ENCODE measurements around the gene ADTRP.
A peak's percentile ranks its signal among the peaks of the same experiment; 100 is the strongest.

Gene ADTRP

DNA sequence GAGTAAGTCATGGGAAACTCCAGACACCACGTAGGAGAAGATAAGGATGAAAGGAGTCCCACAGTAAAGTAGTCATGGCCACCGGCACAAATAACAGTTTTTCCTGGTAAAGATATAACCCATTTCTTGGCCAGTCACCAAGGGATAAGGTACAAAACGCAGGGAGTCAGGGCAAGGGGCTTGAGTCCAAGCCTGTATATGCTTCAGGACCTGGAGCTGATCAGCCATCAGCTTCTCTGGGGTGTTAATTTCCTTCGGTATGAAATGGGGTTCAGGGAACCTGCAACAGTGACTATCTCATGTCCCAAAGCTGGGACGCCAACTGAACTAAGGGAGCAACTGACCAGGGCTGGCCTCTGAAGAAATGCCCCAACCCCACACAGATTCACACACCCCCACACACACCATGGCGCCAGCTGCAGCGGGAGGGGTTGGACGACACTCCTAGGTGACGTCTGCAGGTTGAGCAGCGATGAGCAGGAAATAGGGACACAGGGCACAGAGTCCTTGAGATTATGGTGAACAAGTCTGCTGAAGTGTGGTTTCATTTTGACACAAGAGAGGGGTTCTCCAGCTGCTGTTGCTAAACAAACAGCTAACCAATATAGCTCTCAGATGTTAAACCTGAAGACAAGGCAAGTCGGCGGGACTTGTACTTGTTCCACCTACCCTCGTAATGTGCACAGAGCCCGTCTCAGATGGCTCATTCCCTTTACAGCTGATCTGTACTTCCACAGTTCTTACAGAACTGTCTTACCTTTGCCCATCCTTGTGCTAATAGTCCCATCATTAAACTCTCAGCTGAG lies 7.4 kb upstream of the ADTRP start:
- DNase-seq = no peak
- Histone ChIP-seq H3K56ac (ENCODE audit: low read length) (no peak overlapping the region), H3K4me2 (ENCODE audit: low read length) (no peak overlapping the region), H3K79me1 (ENCODE audit: low read length) (no peaks in the 10 kb centered on the region), H3K4me1 (ENCODE audit: control insufficient read depth, low read depth, low read length) (no peaks in the 10 kb centered on the region), H4K8ac (ENCODE audit: low read depth, low read length) (no peak overlapping the region), H4K5ac (ENCODE audit: low read length) (no peak overlapping the region), H3K4me3 (ENCODE audit: low read length) (no peak overlapping the region), H3K79me2 (ENCODE audit: control insufficient read depth, insufficient read depth, low read length) (no peaks in the 10 kb centered on the region), H2AK5ac (ENCODE audit: low read length) (no peak overlapping the region), H3K4ac (ENCODE audit: low read depth, low read length) (no peak overlapping the region), H2BK15ac (replicated peaks; ENCODE audit: low read depth) (no peak overlapping the region), H2BK5ac (ENCODE audit: low read length) (no peak overlapping the region), H3K27ac (ENCODE audit: low read depth, low read length) (no peak overlapping the region), H3K18ac (ENCODE audit: low read length) (no peak overlapping the region), H2BK120ac (ENCODE audit: low read depth, low read length) (no peak overlapping the region), H3K23ac (ENCODE audit: low read length) (no peak overlapping the region), H3K27me3 (ENCODE audit: insufficient read depth, low read length, poor library complexity) (no peaks in the 10 kb centered on the region), H3K9ac (ENCODE audit: low read length) (no peak overlapping the region), H3K36me3 (ENCODE audit: control insufficient read depth, insufficient read depth, low read length) (no peaks in the 10 kb centered on the region)
- WGBS (ENCODE audit: extremely low coverage, insufficient coverage, low lambda C conversion rate) = no CpG with 5 or more reads among the region's 14 CpGs

DNA sequence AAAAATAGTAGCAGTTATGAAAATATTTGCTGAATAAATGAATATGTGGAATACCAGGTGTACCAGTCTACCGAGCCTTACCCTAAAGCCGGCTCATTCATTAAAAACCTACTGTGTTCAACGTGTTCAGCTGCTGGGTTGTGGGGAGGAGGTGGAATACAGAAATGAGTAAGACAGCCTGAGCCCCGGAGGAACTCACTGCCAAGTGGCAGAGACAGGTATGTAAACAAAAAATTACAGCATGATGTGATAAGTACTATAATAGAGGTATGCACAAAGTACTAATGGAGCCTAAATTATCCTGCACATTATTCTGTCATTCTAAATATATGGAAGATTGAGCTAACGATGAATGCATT lies 6.8 kb upstream of the ADTRP start:
- no peak overlapping the region for H3K4ac ChIP-seq (ENCODE audit: low read depth, low read length)
- no peak overlapping the region for H3K4me3 ChIP-seq (ENCODE audit: low read length)
- H3K9ac ChIP-seq (ENCODE audit: low read length) = no peak overlapping the region
- H3K36me3 ChIP-seq (ENCODE audit: control insufficient read depth, insufficient read depth, low read length) = no peaks in the 10 kb centered on the region
- H4K5ac ChIP-seq (ENCODE audit: low read length) = no peak overlapping the region
- H3K79me2 ChIP-seq (ENCODE audit: control insufficient read depth, insufficient read depth, low read length) = no peaks in the 10 kb centered on the region
- H3K23ac ChIP-seq (ENCODE audit: low read length) = no peak overlapping the region
- H4K8ac ChIP-seq (ENCODE audit: low read depth, low read length) = no peak overlapping the region
- no CpG with 5 or more reads among the region's 5 CpGs for WGBS (ENCODE audit: extremely low coverage, insufficient coverage, low lambda C conversion rate)
- H3K4me1 ChIP-seq (ENCODE audit: control insufficient read depth, low read depth, low read length) = no peaks in the 10 kb centered on the region
- no peak for DNase-seq
- no peak overlapping the region for H3K18ac ChIP-seq (ENCODE audit: low read length)
- H3K4me2 ChIP-seq (ENCODE audit: low read length) = no peak overlapping the region
- no peaks in the 10 kb centered on the region for H3K27me3 ChIP-seq (ENCODE audit: insufficient read depth, low read length, poor library complexity)
- H2AK5ac ChIP-seq (ENCODE audit: low read length) = no peak overlapping the region
- H3K27ac ChIP-seq (ENCODE audit: low read depth, low read length) = no peak overlapping the region
- H3K79me1 ChIP-seq (ENCODE audit: low read length) = no peaks in the 10 kb centered on the region
- H2BK5ac ChIP-seq (ENCODE audit: low read length) = no peak overlapping the region
- H3K56ac ChIP-seq (ENCODE audit: low read length) = no peak overlapping the region
- no peak overlapping the region for H2BK120ac ChIP-seq (ENCODE audit: low read depth, low read length)
- no peak overlapping the region for H2BK15ac ChIP-seq (replicated peaks; ENCODE audit: low read depth)

DNA sequence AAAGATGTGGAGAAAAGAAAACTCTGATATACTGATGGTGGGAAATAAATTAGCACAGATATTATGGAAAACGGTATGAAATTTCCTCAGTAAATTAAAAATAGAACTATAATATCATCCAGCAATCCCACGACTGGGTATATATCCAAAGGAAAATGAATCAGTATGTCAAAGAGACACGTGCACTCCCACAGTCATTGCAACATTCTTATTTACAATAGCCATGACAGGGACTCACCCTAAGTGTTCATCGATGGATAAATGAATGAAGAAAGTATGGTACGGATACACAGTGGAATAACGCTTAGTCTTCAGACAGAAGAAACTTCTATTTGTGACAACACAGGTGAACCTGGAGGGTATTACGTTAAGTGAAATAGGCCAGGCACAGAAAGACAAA lies 5.7 kb upstream of the ADTRP start:
- H2BK5ac ChIP-seq (ENCODE audit: low read length) = no peak overlapping the region
- H3K27ac ChIP-seq (ENCODE audit: low read depth, low read length) = no peak overlapping the region
- H3K36me3 ChIP-seq (ENCODE audit: control insufficient read depth, insufficient read depth, low read length) = no peaks in the 10 kb centered on the region
- DNase-seq = no peak
- H2BK120ac ChIP-seq (ENCODE audit: low read depth, low read length) = no peak overlapping the region
- no peaks in the 10 kb centered on the region for H3K79me2 ChIP-seq (ENCODE audit: control insufficient read depth, insufficient read depth, low read length)
- no peak overlapping the region for H3K4ac ChIP-seq (ENCODE audit: low read depth, low read length)
- H3K4me1 ChIP-seq (ENCODE audit: control insufficient read depth, low read depth, low read length) = peaks cover 5% of the 10 kb centered on the region
- H4K5ac ChIP-seq (ENCODE audit: low read length) = no peak overlapping the region
- H3K79me1 ChIP-seq (ENCODE audit: low read length) = no peaks in the 10 kb centered on the region
- no peak overlapping the region for H3K23ac ChIP-seq (ENCODE audit: low read length)
- H3K56ac ChIP-seq (ENCODE audit: low read length) = no peak overlapping the region
- WGBS (ENCODE audit: extremely low coverage, insufficient coverage, low lambda C conversion rate) = no CpG with 5 or more reads among the region's 7 CpGs
- H3K18ac ChIP-seq (ENCODE audit: low read length) = no peak overlapping the region
- H3K4me2 ChIP-seq (ENCODE audit: low read length) = no peak overlapping the region
- H3K9ac ChIP-seq (ENCODE audit: low read length) = no peak overlapping the region
- no peak overlapping the region for H4K8ac ChIP-seq (ENCODE audit: low read depth, low read length)
- no peaks in the 10 kb centered on the region for H3K27me3 ChIP-seq (ENCODE audit: insufficient read depth, low read length, poor library complexity)
- H2AK5ac ChIP-seq (ENCODE audit: low read length) = no peak overlapping the region
- no peak overlapping the region for H3K4me3 ChIP-seq (ENCODE audit: low read length)
- no peak overlapping the region for H2BK15ac ChIP-seq (replicated peaks; ENCODE audit: low read depth)

DNA sequence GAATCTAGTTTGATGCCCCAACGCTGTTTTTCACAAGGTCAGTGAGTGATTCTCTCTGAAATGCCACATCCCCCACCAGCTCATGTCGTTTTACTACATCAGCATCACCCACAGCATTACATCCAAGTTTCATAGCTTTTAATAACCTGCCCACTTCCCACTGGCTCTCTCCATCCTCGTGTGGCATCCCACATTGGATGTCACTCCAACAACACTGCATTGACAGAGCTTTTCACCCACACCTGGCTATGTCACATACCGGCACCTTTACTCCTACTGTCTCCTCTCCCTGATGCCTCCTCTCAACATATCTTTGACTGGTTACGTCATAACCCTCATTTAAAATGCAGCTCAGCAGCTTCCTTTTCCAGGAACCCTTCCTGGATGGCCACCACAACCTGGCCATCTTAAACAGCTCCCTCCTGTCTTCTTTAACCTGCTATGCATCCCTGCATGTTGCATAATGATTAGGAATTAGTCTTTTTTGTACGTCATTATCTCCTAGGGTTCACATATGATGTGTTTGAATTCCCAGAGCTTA lies 5.0 kb upstream of the ADTRP start:
- no peak for DNase-seq
- Histone ChIP-seq H3K79me2 (ENCODE audit: control insufficient read depth, insufficient read depth, low read length) (no peaks in the 10 kb centered on the region), H3K23ac (ENCODE audit: low read length) (no peak overlapping the region), H4K5ac (ENCODE audit: low read length) (no peak overlapping the region), H3K56ac (ENCODE audit: low read length) (no peak overlapping the region), H3K4me1 (ENCODE audit: control insufficient read depth, low read depth, low read length) (peaks cover 9% of the 10 kb centered on the region), H2AK5ac (ENCODE audit: low read length) (no peak overlapping the region), H3K79me1 (ENCODE audit: low read length) (no peaks in the 10 kb centered on the region), H2BK120ac (ENCODE audit: low read depth, low read length) (no peak overlapping the region), H3K27ac (ENCODE audit: low read depth, low read length) (no peak overlapping the region), H3K36me3 (ENCODE audit: control insufficient read depth, insufficient read depth, low read length) (no peaks in the 10 kb centered on the region), H3K27me3 (ENCODE audit: insufficient read depth, low read length, poor library complexity) (no peaks in the 10 kb centered on the region), H3K4ac (ENCODE audit: low read depth, low read length) (no peak overlapping the region), H2BK5ac (ENCODE audit: low read length) (no peak overlapping the region), H2BK15ac (replicated peaks; ENCODE audit: low read depth) (no peak overlapping the region), H3K18ac (ENCODE audit: low read length) (no peak overlapping the region), H3K4me2 (ENCODE audit: low read length) (no peak overlapping the region), H4K8ac (ENCODE audit: low read depth, low read length) (no peak overlapping the region), H3K4me3 (ENCODE audit: low read length) (no peak overlapping the region), H3K9ac (ENCODE audit: low read length) (no peak overlapping the region)
- no CpG with 5 or more reads among the region's 6 CpGs for WGBS (ENCODE audit: extremely low coverage, insufficient coverage, low lambda C conversion rate)

DNA sequence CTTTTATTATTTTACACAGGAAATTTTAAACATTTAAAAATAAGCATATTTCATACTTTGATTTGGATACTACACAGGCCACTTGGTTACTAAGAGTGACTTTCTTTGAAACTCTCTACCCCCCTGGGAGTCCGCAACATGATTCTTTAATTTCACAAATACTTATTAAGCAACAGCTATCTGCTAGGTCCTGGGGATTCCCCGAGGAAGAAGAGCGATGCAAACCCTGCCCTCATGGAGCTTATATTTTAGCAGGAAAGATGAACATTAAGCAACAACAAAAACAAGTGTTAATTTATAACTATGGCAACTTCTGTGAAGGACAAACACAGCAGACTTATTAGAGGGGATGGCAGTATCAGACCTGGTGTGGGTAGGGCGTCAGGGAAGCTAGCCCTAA lies 3.9 kb upstream of the ADTRP start:
- H3K4me2 ChIP-seq (ENCODE audit: low read length) = no peak overlapping the region
- no CpG with 5 or more reads among the region's 4 CpGs for WGBS (ENCODE audit: extremely low coverage, insufficient coverage, low lambda C conversion rate)
- peaks cover 15% of the 10 kb centered on the region for H3K4me1 ChIP-seq (ENCODE audit: control insufficient read depth, low read depth, low read length)
- H2BK5ac ChIP-seq (ENCODE audit: low read length) = no peak overlapping the region
- no peak overlapping the region for H2AK5ac ChIP-seq (ENCODE audit: low read length)
- DNase-seq = no peak
- no peaks in the 10 kb centered on the region for H3K79me2 ChIP-seq (ENCODE audit: control insufficient read depth, insufficient read depth, low read length)
- H4K5ac ChIP-seq (ENCODE audit: low read length) = peak overlapping the region; percentile 6
- no peaks in the 10 kb centered on the region for H3K79me1 ChIP-seq (ENCODE audit: low read length)
- H3K36me3 ChIP-seq (ENCODE audit: control insufficient read depth, insufficient read depth, low read length) = no peaks in the 10 kb centered on the region
- H3K23ac ChIP-seq (ENCODE audit: low read length) = no peak overlapping the region
- no peak overlapping the region for H3K27ac ChIP-seq (ENCODE audit: low read depth, low read length)
- no peak overlapping the region for H3K4me3 ChIP-seq (ENCODE audit: low read length)
- H2BK120ac ChIP-seq (ENCODE audit: low read depth, low read length) = no peak overlapping the region
- H2BK15ac ChIP-seq (replicated peaks; ENCODE audit: low read depth) = no peak overlapping the region
- no peaks in the 10 kb centered on the region for H3K27me3 ChIP-seq (ENCODE audit: insufficient read depth, low read length, poor library complexity)
- no peak overlapping the region for H3K9ac ChIP-seq (ENCODE audit: low read length)
- H3K4ac ChIP-seq (ENCODE audit: low read depth, low read length) = no peak overlapping the region
- H4K8ac ChIP-seq (ENCODE audit: low read depth, low read length) = no peak overlapping the region
- no peak overlapping the region for H3K56ac ChIP-seq (ENCODE audit: low read length)
- H3K18ac ChIP-seq (ENCODE audit: low read length) = no peak overlapping the region

DNA sequence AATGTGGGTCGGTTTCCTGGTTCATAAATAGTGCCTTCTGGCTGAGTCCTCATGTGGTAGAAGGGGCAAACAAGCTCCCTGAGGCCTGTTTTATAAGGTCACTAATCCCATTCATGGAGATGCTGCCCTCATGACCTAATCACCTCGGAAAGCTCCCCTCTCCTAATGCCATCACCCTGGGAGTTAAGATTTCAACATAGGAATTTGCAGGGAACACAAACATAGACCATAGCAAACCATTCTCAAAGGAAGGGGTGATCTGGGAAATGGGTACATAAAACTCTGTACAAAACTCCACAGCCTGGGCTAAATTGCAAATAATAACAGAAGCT lies 1.5 kb upstream of the ADTRP start:
- H3K79me2 ChIP-seq (ENCODE audit: control insufficient read depth, insufficient read depth, low read length) = no peaks in the 10 kb centered on the region
- peak; percentile 60 for DNase-seq
- H3K23ac ChIP-seq (ENCODE audit: low read length) = no peak overlapping the region
- H3K27ac ChIP-seq (ENCODE audit: low read depth, low read length) = no peak overlapping the region
- no peak overlapping the region for H2AK5ac ChIP-seq (ENCODE audit: low read length)
- H3K9ac ChIP-seq (ENCODE audit: low read length) = no peak overlapping the region
- no peak overlapping the region for H3K4ac ChIP-seq (ENCODE audit: low read depth, low read length)
- WGBS (ENCODE audit: extremely low coverage, insufficient coverage, low lambda C conversion rate) = no CpG with 5 or more reads among the region's 2 CpGs
- H3K18ac ChIP-seq (ENCODE audit: low read length) = no peak overlapping the region
- no peak overlapping the region for H2BK120ac ChIP-seq (ENCODE audit: low read depth, low read length)
- H4K8ac ChIP-seq (ENCODE audit: low read depth, low read length) = no peak overlapping the region
- H3K4me3 ChIP-seq (ENCODE audit: low read length) = no peak overlapping the region
- no peak overlapping the region for H4K5ac ChIP-seq (ENCODE audit: low read length)
- H3K56ac ChIP-seq (ENCODE audit: low read length) = no peak overlapping the region
- no peaks in the 10 kb centered on the region for H3K36me3 ChIP-seq (ENCODE audit: control insufficient read depth, insufficient read depth, low read length)
- H3K4me2 ChIP-seq (ENCODE audit: low read length) = no peak overlapping the region
- H3K4me1 ChIP-seq (ENCODE audit: control insufficient read depth, low read depth, low read length) = peaks cover 22% of the 10 kb centered on the region
- H2BK5ac ChIP-seq (ENCODE audit: low read length) = no peak overlapping the region
- H2BK15ac ChIP-seq (replicated peaks; ENCODE audit: low read depth) = no peak overlapping the region
- H3K27me3 ChIP-seq (ENCODE audit: insufficient read depth, low read length, poor library complexity) = no peaks in the 10 kb centered on the region
- H3K79me1 ChIP-seq (ENCODE audit: low read length) = no peaks in the 10 kb centered on the region

Measured in mesendoderm (in vitro differentiated cells).